MM.1S (cell line): ENCODE results near the gene TTC9C.

Experiments
- DNase-seq: peaks from one replicate; pipeline ENCODE4 v3.0.0-alpha.2; 2015
- H2AFZ ChIP-seq: fragments of 300-600 bp; sonication (generic); 2 replicates; pipeline ENCODE4 v1.6.0; 2016; ENCODE audit warnings: antibody characterized with exemption, low read length
- H3F3A ChIP-seq: fragments of 300-600 bp; sonication (generic); 2 replicates; pipeline ENCODE4 v1.6.1; 2016; ENCODE audit warnings: mild to moderate bottlenecking, antibody characterized with exemption, low read length, moderate library complexity, mixed read lengths; ENCODE audit not compliant: insufficient read depth
- H3K27ac ChIP-seq: fragments of 300-600 bp; sonication (generic); 2 replicates; pipeline ENCODE4 v1.5.1; 2016; ENCODE audit warnings: mild to moderate bottlenecking, low read length
- H3K27me3 ChIP-seq: fragments of 300-600 bp; sonication (generic); replicated peaks from 2 replicates; pipeline ENCODE4 v1.6.0; 2016; ENCODE audit warnings: low read length; ENCODE audit not compliant: insufficient read depth
- H3K36me3 ChIP-seq: fragments of 300-600 bp; sonication (generic); replicated peaks from 2 replicates; pipeline ENCODE4 v1.6.1; 2016; ENCODE audit warnings: mild to moderate bottlenecking, low read length, mixed read lengths; ENCODE audit not compliant: insufficient read depth
- H3K4me1 ChIP-seq: fragments of 300-600 bp; sonication (generic); 2 replicates; pipeline ENCODE4 v1.6.1; 2016; ENCODE audit warnings: low read length, mixed read lengths
- H3K4me2 ChIP-seq: fragments of 300-600 bp; sonication (generic); 2 replicates; pipeline ENCODE4 v1.6.0; 2016; ENCODE audit warnings: low read depth, low read length
- H3K4me3 ChIP-seq: fragments of 300-600 bp; sonication (generic); 2 replicates; pipeline ENCODE4 v1.5.1; 2016; ENCODE audit warnings: low read length, mixed read lengths
- H3K79me2 ChIP-seq: fragments of 300-600 bp; sonication (generic); 2 replicates; pipeline ENCODE4 v1.6.1; 2016; ENCODE audit warnings: mixed run types, low read length, mixed read lengths
- H3K9ac ChIP-seq: fragments of 300-600 bp; sonication (generic); 2 replicates; pipeline ENCODE4 v1.6.1; 2016; ENCODE audit warnings: low read length, mixed read lengths
- H3K9me2 ChIP-seq: fragments of 300-600 bp; sonication (generic); replicated peaks from 2 replicates; pipeline ENCODE4 v1.6.1; 2016; ENCODE audit warnings: mild to moderate bottlenecking, low read length, mixed read lengths; ENCODE audit not compliant: insufficient read depth
- H3K9me3 ChIP-seq: fragments of 300-600 bp; sonication (generic); replicated peaks from 2 replicates; pipeline ENCODE4 v1.6.1; 2016; ENCODE audit warnings: mild to moderate bottlenecking, low read length, mixed read lengths; ENCODE audit not compliant: insufficient read depth
- H4K20me1 ChIP-seq: fragments of 300-600 bp; sonication (generic); 2 replicates; pipeline ENCODE4 v1.6.1; 2016; ENCODE audit warnings: mild to moderate bottlenecking, low read length, moderate library complexity, mixed read lengths; ENCODE audit not compliant: insufficient read depth
- CTCF ChIP-seq: fragments of 300-600 bp; sonication (generic); IDR thresholded peaks from 2 replicates; pipeline ENCODE4 v1.5.1; 2016; ENCODE audit warnings: antibody characterized with exemption, low read length, mixed read lengths
- EZH2 ChIP-seq: fragments of 300-600 bp; sonication (generic); optimal IDR thresholded peaks from 2 replicates; pipeline ENCODE3; 2017; ENCODE audit warnings: low read depth, mild to moderate bottlenecking, antibody characterized with exemption, low read length, mixed read lengths
- EZH2phosphoT487 ChIP-seq: fragments of 300-600 bp; sonication (generic); IDR thresholded peaks from 2 replicates; pipeline ENCODE4 v1.6.1; 2018; ENCODE audit warnings: antibody characterized with exemption, low read length

TTC9C gene

GRCh38 chr11:62771144-62772021 is 43.1 kb downstream of the TTC9C start, which contains the start of gene TAF6L:
TAF6L (plus strand) TSS chr11:62771396; CDS start chr11:62775784, 4,388 bp downstream.
- TF ChIP-seq EZH2phosphoT487 (no peak), CTCF (no peak), EZH2 (no peak)
- Histone ChIP-seq H3K27ac (peak within 1 kb of the TSS; percentile 72), H3K79me2 (peaks cover 31% of the 10 kb centered on the region), H3K9me2 (no peaks in the 10 kb centered on the region), H3F3A (peaks cover 17% of the 10 kb centered on the region), H2AFZ (peak within 1 kb of the TSS; percentile 87), H3K4me3 (peak within 1 kb of the TSS; percentile 81), H3K4me1 (peaks cover 10% of the 10 kb centered on the region), H3K9ac (peak within 1 kb of the TSS; percentile 71), H4K20me1 (no peaks in the 10 kb centered on the region), H3K9me3 (no peaks in the 10 kb centered on the region), H3K4me2 (peak within 1 kb of the TSS; percentile 95), H3K36me3 (no peaks in the 10 kb centered on the region), H3K27me3 (no peaks in the 10 kb centered on the region)
- DNase-seq, result peak; percentile 97

GRCh38 chr11:62774407-62774806 is 46.1 kb downstream of the TTC9C start:
- H3K4me2 ChIP-seq, result no peak overlapping the region

GRCh38 chr11:62775646-62776045 is 47.4 kb downstream of the TTC9C start:
- H4K20me1 ChIP-seq, result no peaks in the 10 kb centered on the region
- H3K27ac ChIP-seq, result no peak overlapping the region

More at GRCh38 chr11:62774407-62774806, 46.1 kb downstream of the TTC9C start:
- DNase-seq, result no peak
- H3F3A ChIP-seq, result peaks cover 16% of the 10 kb centered on the region
- H3K4me3 ChIP-seq, result no peak overlapping the region
- no peaks in the 10 kb centered on the region for H4K20me1 ChIP-seq
- H3K36me3 ChIP-seq, result no peaks in the 10 kb centered on the region
- H3K79me2 ChIP-seq, result peaks cover 31% of the 10 kb centered on the region
- no peaks in the 10 kb centered on the region for H3K9me3 ChIP-seq
- H3K27ac ChIP-seq, result no peak overlapping the region
- H2AFZ ChIP-seq, result no peak overlapping the region
- H3K27me3 ChIP-seq, result no peaks in the 10 kb centered on the region
- no peaks in the 10 kb centered on the region for H3K9me2 ChIP-seq
- H3K9ac ChIP-seq, result no peak overlapping the region
- TF ChIP-seq CTCF, result no peak
- no peak for TF ChIP-seq EZH2phosphoT487
- peaks cover 10% of the 10 kb centered on the region for H3K4me1 ChIP-seq

More at GRCh38 chr11:62775646-62776045, 47.4 kb downstream of the TTC9C start:
- DNase-seq, result no peak
- peaks cover 4% of the 10 kb centered on the region for H3F3A ChIP-seq
- H3K9ac ChIP-seq, result no peak overlapping the region
- H3K9me3 ChIP-seq, result no peaks in the 10 kb centered on the region
- no peaks in the 10 kb centered on the region for H3K9me2 ChIP-seq
- H3K4me2 ChIP-seq, result no peak overlapping the region
- no peaks in the 10 kb centered on the region for H3K36me3 ChIP-seq
- H3K4me1 ChIP-seq, result peaks cover 3% of the 10 kb centered on the region; the same call in 1 of the 2 replicates
- no peak overlapping the region for H2AFZ ChIP-seq
- H3K27me3 ChIP-seq, result no peaks in the 10 kb centered on the region
- peaks cover 29% of the 10 kb centered on the region for H3K79me2 ChIP-seq
- H3K4me3 ChIP-seq, result no peak overlapping the region
- TF ChIP-seq EZH2, result no peak
- no peak for TF ChIP-seq CTCF
- no peak for TF ChIP-seq EZH2phosphoT487
